ENCODE data around the gene TLE6.

GRCh38 chr19:3028305-3029064 lies 51.1 kb downstream of the TLE6 start:
- no peak for TF ChIP-seq CTCF (IDR thresholded peaks at IDR 0.05; ENCODE audit: insufficient read depth, low read depth, low read length)
- TF ChIP-seq EZH2 (IDR thresholded peaks at IDR 0.05; ENCODE audit: insufficient read depth, low read length) = peak; percentile 87

All from astrocyte (in vitro differentiated cells and primary cell).